GM18909 (cell line): ENCODE data around the gene STK16.

Experiments used
- ATAC-seq: cut with Tn5 transposase; IDR thresholded peaks from one replicate; pipeline ENCODE4 v1.9.1; 2021; ENCODE audit warnings: mild to moderate bottlenecking; ENCODE audit not compliant: unreplicated experiment, poor library complexity

Gene STK16

GRCh38 chr2:219299372-219299760 lies 54.1 kb downstream of the STK16 start:
- no peak for ATAC-seq
